ENCODE measurements around the gene CMTM6. TPM values are rescaled to one million over a fixed set of nuclear protein-coding genes. Genes with fewer than 3 reads are reported as not detected.
"Not testable (repeated sequence)": the region's sequence is repeated elsewhere in the genome, so short reads cannot be mapped to it uniquely, and the experiment has no call there.

The CMTM6 gene
- total and polyA plus RNA-seq, 2 of the 8 experiments (the other 6 are each of a cell fraction or from before 2014, with no cell fraction given): 24.0 to 51.5 TPM

DNA sequence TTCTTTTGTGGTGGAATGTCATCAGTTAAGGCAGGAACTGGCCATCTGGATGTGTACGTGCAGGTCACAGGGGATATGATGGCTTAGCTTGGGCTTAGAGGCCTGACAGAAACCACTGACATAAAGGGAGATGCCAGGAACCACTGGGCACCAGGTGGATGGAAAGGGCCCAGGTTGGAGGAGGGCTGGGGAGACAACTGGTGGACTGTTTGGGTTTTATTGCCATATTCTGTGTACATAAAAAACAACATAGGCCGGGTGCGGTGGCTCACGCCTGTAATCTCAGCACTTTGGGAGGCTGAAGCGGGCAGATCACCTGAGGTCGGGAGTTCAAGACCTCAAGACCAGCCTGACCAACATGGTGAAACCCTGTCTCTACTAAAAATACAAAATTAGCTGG, 35.8 kb downstream of the CMTM6 start:
- H3K18ac ChIP-seq (ENCODE audit: extremely low read depth, low read length); H2BK12ac ChIP-seq (ENCODE audit: low read depth, low read length); H3K23me2 ChIP-seq (ENCODE audit: low read depth, low read length); H2BK20ac ChIP-seq (ENCODE audit: low read length); H3K79me1 ChIP-seq (ENCODE audit: low read depth, low read length); H2BK120ac ChIP-seq (replicated peaks; ENCODE audit: low read depth, low read length); H3K27me3 ChIP-seq (replicated peaks in 1 of 4; ENCODE audit: control insufficient read depth in 3 of 4, extremely low read depth in 1 of 4, insufficient read depth in 3 of 4, low read length in 3 of 4); H3K4me3 ChIP-seq (ENCODE audit: extremely low read depth in 1 of 4, insufficient read depth in 2 of 4, low read depth in 3 of 4, low read length in 4 of 4); H3K4me2 ChIP-seq (ENCODE audit: insufficient read depth in 1 of 2, low read depth in 2 of 2, low read length in 2 of 2); H3K4me1 ChIP-seq (replicated peaks in 1 of 4; ENCODE audit: control insufficient read depth in 3 of 4, insufficient read depth in 4 of 4, low read length in 3 of 4); H2AK5ac ChIP-seq (ENCODE audit: low read depth, low read length); H3K79me2 ChIP-seq (ENCODE audit: control insufficient read depth in 1 of 2, insufficient read depth in 2 of 2, low read length in 2 of 2); H3K9ac ChIP-seq (replicated peaks in 1 of 4; ENCODE audit: extremely low read depth in 1 of 4, low read depth in 3 of 4, low read length in 3 of 4); H3K27ac ChIP-seq (ENCODE audit: low read depth, low read length); H3K56ac ChIP-seq (replicated peaks; ENCODE audit: insufficient read length, low read depth, low read length); H4K5ac ChIP-seq (ENCODE audit: insufficient read length, low read depth, low read length); H3K9me3 ChIP-seq (ENCODE audit: insufficient read depth in 2 of 2, low read depth in 1 of 2, low read length in 1 of 2); FAIRE-seq; H4K20me1 ChIP-seq (replicated peaks in 1 of 2; ENCODE audit: control insufficient read depth in 1 of 2, insufficient read depth in 2 of 2, low read length in 2 of 2); DNase-seq (ENCODE audit: low read depth in 1 of 2, low spot score in 2 of 2); H3K4ac ChIP-seq (replicated peaks; ENCODE audit: insufficient read length, low read depth, low read length); H2BK5ac ChIP-seq (ENCODE audit: low read depth, low read length); H4K8ac ChIP-seq (ENCODE audit: extremely low read depth, insufficient read depth, low read length); POLR2A ChIA-PET (ENCODE audit: partially characterized antibody); H3K36me3 ChIP-seq (ENCODE audit: control insufficient read depth in 2 of 4, insufficient read depth in 4 of 4, low read length in 3 of 4); H3K14ac ChIP-seq (ENCODE audit: insufficient read length); H2AFZ ChIP-seq (ENCODE audit: low read length); H4K91ac ChIP-seq (replicated peaks; ENCODE audit: insufficient read length, low read length); H2BK15ac ChIP-seq (ENCODE audit: low read length); H3K23ac ChIP-seq (ENCODE audit: insufficient read length): not testable (repeated sequence)
- WGBS, 2 experiments (ENCODE audit: extremely low coverage in 1 of 2, insufficient coverage in 1 of 2, insufficient read length in 1 of 2, insufficient replicate concordance in 2 of 2, low coverage in 1 of 2, low lambda C conversion rate in 2 of 2, missing lambda C conversion rate in 1 of 2): 97% methylated on average over 6 of the region's 6 CpGs; no CpG with 5 or more reads in 1 of the 2 experiments
- CTCF ChIA-PET (ENCODE audit: partially characterized antibody): interaction anchor here (1.0 to 6.0 kb wide), 26 partner anchors 7 to 189 kb away, joined by 3 to 83 read pairs (median 8); no protein-coding TSS in a partner anchor

DNA sequence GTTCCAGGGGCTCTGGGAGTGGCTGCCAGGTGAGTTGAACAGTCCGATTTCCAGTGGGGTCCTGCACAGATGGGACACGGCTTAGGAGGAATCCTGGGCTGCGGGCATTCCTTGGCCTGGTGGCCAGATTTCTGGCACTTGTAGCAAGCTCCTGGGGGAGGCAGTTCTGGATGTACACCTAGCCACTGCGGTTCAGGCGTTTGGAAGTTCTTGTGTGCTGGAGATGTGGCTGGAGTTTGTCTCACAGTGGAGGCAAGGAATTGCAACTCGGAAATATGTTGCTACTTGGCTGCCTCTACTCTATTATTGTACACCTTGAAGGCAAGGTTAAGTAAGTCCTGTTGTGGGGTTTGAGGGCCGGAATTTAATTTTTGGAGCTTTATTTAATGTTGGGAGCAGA, 37.9 kb downstream of the CMTM6 start:
- H3K23ac ChIP-seq (ENCODE audit: insufficient read length); H3K27me3 ChIP-seq (replicated peaks in 1 of 4; ENCODE audit: control insufficient read depth in 3 of 4, extremely low read depth in 1 of 4, insufficient read depth in 3 of 4, low read length in 3 of 4); CTCF ChIA-PET (ENCODE audit: partially characterized antibody); H2BK120ac ChIP-seq (replicated peaks; ENCODE audit: low read depth, low read length); H3K18ac ChIP-seq (ENCODE audit: extremely low read depth, low read length); H2BK15ac ChIP-seq (ENCODE audit: low read length); H3K14ac ChIP-seq (ENCODE audit: insufficient read length); H4K91ac ChIP-seq (replicated peaks; ENCODE audit: insufficient read length, low read length); H2BK20ac ChIP-seq (ENCODE audit: low read length); H2AK5ac ChIP-seq (ENCODE audit: low read depth, low read length); H3K4ac ChIP-seq (replicated peaks; ENCODE audit: insufficient read length, low read depth, low read length); H2BK5ac ChIP-seq (ENCODE audit: low read depth, low read length); H3K79me2 ChIP-seq (ENCODE audit: control insufficient read depth in 1 of 2, insufficient read depth in 2 of 2, low read length in 2 of 2); H2BK12ac ChIP-seq (ENCODE audit: low read depth, low read length); H3K79me1 ChIP-seq (ENCODE audit: low read depth, low read length); DNase-seq (ENCODE audit: low read depth in 1 of 2, low spot score in 2 of 2); H3K27ac ChIP-seq (ENCODE audit: low read depth, low read length); POLR2A ChIA-PET (ENCODE audit: partially characterized antibody); H4K8ac ChIP-seq (ENCODE audit: extremely low read depth, insufficient read depth, low read length); H3K4me2 ChIP-seq (ENCODE audit: insufficient read depth in 1 of 2, low read depth in 2 of 2, low read length in 2 of 2); H3K36me3 ChIP-seq (ENCODE audit: control insufficient read depth in 2 of 4, insufficient read depth in 4 of 4, low read length in 3 of 4); FAIRE-seq; H3K23me2 ChIP-seq (ENCODE audit: low read depth, low read length); H3K56ac ChIP-seq (replicated peaks; ENCODE audit: insufficient read length, low read depth, low read length); H3K9me3 ChIP-seq (ENCODE audit: insufficient read depth in 2 of 2, low read depth in 1 of 2, low read length in 1 of 2); H4K5ac ChIP-seq (ENCODE audit: insufficient read length, low read depth, low read length); H3K9ac ChIP-seq (replicated peaks in 1 of 4; ENCODE audit: extremely low read depth in 1 of 4, low read depth in 3 of 4, low read length in 3 of 4); H2AFZ ChIP-seq (ENCODE audit: low read length); H4K20me1 ChIP-seq (replicated peaks in 1 of 2; ENCODE audit: control insufficient read depth in 1 of 2, insufficient read depth in 2 of 2, low read length in 2 of 2); H3K4me3 ChIP-seq (ENCODE audit: extremely low read depth in 1 of 4, insufficient read depth in 2 of 4, low read depth in 3 of 4, low read length in 4 of 4): not testable (repeated sequence)
- peaks cover 6 to 15% (median 11%) of the 10 kb centered on the region in 4 experiments for H3K4me1 ChIP-seq (replicated peaks in 1 of 4; ENCODE audit: control insufficient read depth in 3 of 4, insufficient read depth in 4 of 4, low read length in 3 of 4)
- WGBS, 2 experiments (ENCODE audit: extremely low coverage in 1 of 2, insufficient coverage in 1 of 2, insufficient read length in 1 of 2, insufficient replicate concordance in 2 of 2, low coverage in 1 of 2, low lambda C conversion rate in 2 of 2, missing lambda C conversion rate in 1 of 2): 82% methylated on average over 7 of the region's 7 CpGs; no CpG with 5 or more reads in 1 of the 2 experiments

Measured in H1 (cell line).